BJ (cell line): ENCODE results near the gene SMAGP. TPM values are rescaled to one million over a fixed set of nuclear protein-coding genes. Genes with fewer than 3 reads are reported as not detected.

ENCODE experiments used
- CTCF ChIA-PET: fragments of 350-600 bp; formaldehyde crosslinking; extraction: SDS; loops from one replicate; lab custom pipeline; 2021; ENCODE audit warnings: antibody characterized with exemption, inconsistent platforms; lab: Yijun Ruan, JAX
- POLR2A ChIA-PET: fragments of 300-600 bp; sonication (Branson Sonifier 250); formaldehyde crosslinking; extraction: SDS; loops from one replicate; lab custom pipeline; 2021; ENCODE audit warnings: antibody characterized with exemption; lab: Charles Lee
- DNase-seq: peaks from one replicate; pipeline ENCODE4 v3.0.0-alpha.2; 2011; ENCODE audit warnings: low read depth
- H3K27me3 ChIP-seq: 2 replicates; pipeline ENCODE4 v1.6.0; 2011; ENCODE audit warnings: low read length; ENCODE audit not compliant: control insufficient read depth, insufficient read depth
- H3K36me3 ChIP-seq: 2 replicates; pipeline ENCODE4 v1.5.1; 2011; ENCODE audit warnings: low read length; ENCODE audit not compliant: control insufficient read depth, insufficient read depth
- H3K4me3 ChIP-seq: 2 replicates; pipeline ENCODE4 v1.5.1; 2011; ENCODE audit warnings: low read depth, mild to moderate bottlenecking, control low read depth, low read length
- CTCF ChIP-seq: IDR thresholded peaks from 2 replicates; pipeline ENCODE4 v1.5.1; 2011; ENCODE audit warnings: low read depth, mild to moderate bottlenecking, control low read depth, inconsistent platforms, low read length, moderate library complexity; ENCODE audit not compliant: insufficient read depth
- polyA plus RNA-seq: library from polyadenylated mRNA; depleted of rRNA; stranded (reverse); fragments of >200 nt; gene quantifications from 2 replicates; pipeline ENCODE4 v1.2.3, GENCODE V29; 2011

Gene SMAGP
- polyA plus RNA-seq, 1 experiment, result 54.7 TPM

- CTCF ChIA-PET, result interaction anchor here (0.6 to 1.6 kb wide), 3 partner anchors 11 to 19 kb away, joined by 3 to 5 read pairs (median 3); partner anchors contain the start of gene POU6F1
- Histone ChIP-seq H3K4me3 (no peak overlapping the region), H3K27me3 (no peaks in the 10 kb centered on the region), H3K36me3 (0 out of 2 replicates have a peak, but pooled peaks cover 3% of the 10 kb centered on the region)
- no peak for TF ChIP-seq CTCF
- POLR2A ChIA-PET, result no interaction called here
- DNase-seq, result no peak
Observed at GRCh38 chr12:51199366-51199945, 70.8 kb downstream of the SMAGP start.

- ChIA-PET POLR2A (no interaction called here), CTCF (interaction anchor here (1.6 kb wide), 1 partner anchor 15 kb away, joined by 3 read pairs; no protein-coding TSS in a partner anchor)
- DNase-seq, result no peak
- H3K4me3 ChIP-seq, result no peak overlapping the region
- H3K36me3 ChIP-seq, result 0 out of 2 replicates have a peak, but pooled peaks cover 3% of the 10 kb centered on the region
- TF ChIP-seq CTCF, result no peak
- no peaks in the 10 kb centered on the region for H3K27me3 ChIP-seq
Observed at GRCh38 chr12:51198568-51199365, 71.4 kb downstream of the SMAGP start.

GRCh38 chr12:51197736-51198567, 72.3 kb downstream of the SMAGP start:
- Histone ChIP-seq H3K27me3 (no peaks in the 10 kb centered on the region), H3K36me3 (0 out of 2 replicates have a peak, but pooled peaks cover 3% of the 10 kb centered on the region), H3K4me3 (no peak overlapping the region)
- CTCF ChIA-PET, result interaction anchor here (0.8 kb wide), 1 partner anchor 143 kb away, joined by 3 read pairs; no protein-coding TSS in a partner anchor
- DNase-seq, result no peak
- TF ChIP-seq CTCF, result no peak
- POLR2A ChIA-PET, result no interaction called here

GRCh38 chr12:51196547-51196946, 73.7 kb downstream of the SMAGP start:
- CTCF ChIA-PET, result no interaction called here
- TF ChIP-seq CTCF, result no peak
- no peak for DNase-seq
- H3K4me3 ChIP-seq, result no peak overlapping the region
- 0 out of 2 replicates have a peak, but pooled peaks cover 3% of the 10 kb centered on the region for H3K36me3 ChIP-seq
- H3K27me3 ChIP-seq, result no peaks in the 10 kb centered on the region
- POLR2A ChIA-PET, result no interaction called here

- no peak for TF ChIP-seq CTCF
- Histone ChIP-seq H3K4me3 (no peak overlapping the region), H3K36me3 (0 out of 2 replicates have a peak, but pooled peaks cover 3% of the 10 kb centered on the region), H3K27me3 (no peaks in the 10 kb centered on the region)
- POLR2A ChIA-PET, result no interaction called here
- no peak for DNase-seq
- CTCF ChIA-PET, result no interaction called here
Observed at GRCh38 chr12:51195841-51196240, 74.4 kb downstream of the SMAGP start.
